Measurements from ENCODE around the gene ECSIT.
A peak's percentile ranks its signal among the peaks of the same experiment; 100 is the strongest.

Gene ECSIT

DNA sequence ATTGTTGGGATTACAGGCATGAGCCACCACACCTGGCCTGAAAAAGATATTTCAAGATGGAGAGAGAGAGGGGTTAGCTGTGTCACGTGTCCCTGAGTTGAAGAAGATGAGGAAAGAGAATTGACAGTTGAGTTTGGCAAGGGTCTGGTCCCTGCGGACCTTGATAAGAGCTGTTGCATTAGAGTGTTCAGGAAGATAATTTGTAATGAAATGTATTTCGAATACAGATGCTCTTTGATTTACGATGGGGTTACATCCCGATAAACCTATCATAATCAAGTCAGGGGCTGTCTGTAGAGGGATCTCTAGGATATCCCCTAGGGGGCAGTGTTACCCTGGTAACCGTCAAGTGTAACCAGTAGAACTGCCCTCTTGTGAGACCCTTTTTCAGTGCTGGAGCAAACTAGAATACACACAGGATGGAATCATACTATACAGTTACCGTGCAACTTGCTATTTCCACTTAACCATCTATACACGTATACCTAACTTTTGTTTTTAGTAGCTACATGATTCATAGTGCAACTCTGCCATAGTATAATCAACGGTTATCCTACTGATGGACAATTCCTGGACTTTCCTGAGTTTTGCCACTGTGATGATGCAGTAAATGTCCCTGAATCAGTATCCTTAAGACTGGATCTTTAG lies 31.6 kb upstream of the ECSIT start:
- Mint-ChIP-seq H3K27ac (ENCODE audit: low read depth) (no peak overlapping the region), H3K4me3 (peak overlapping the region; percentile 94), H3K4me1 (peaks cover 39% of the 10 kb centered on the region), H3K36me3 (ENCODE audit: insufficient read depth) (peaks cover 10% of the 10 kb centered on the region), H3K9me3 (no peaks in the 10 kb centered on the region), H3K27me3 (no peaks in the 10 kb centered on the region)
- peak; percentile 25 for ATAC-seq (replicated peaks; ENCODE audit: extremely low read depth, poor library complexity, severe bottlenecking)
- DNase-seq (ENCODE audit: low spot score in 2 of 2): peak in 1 of 2 donors; percentile 40

DNA sequence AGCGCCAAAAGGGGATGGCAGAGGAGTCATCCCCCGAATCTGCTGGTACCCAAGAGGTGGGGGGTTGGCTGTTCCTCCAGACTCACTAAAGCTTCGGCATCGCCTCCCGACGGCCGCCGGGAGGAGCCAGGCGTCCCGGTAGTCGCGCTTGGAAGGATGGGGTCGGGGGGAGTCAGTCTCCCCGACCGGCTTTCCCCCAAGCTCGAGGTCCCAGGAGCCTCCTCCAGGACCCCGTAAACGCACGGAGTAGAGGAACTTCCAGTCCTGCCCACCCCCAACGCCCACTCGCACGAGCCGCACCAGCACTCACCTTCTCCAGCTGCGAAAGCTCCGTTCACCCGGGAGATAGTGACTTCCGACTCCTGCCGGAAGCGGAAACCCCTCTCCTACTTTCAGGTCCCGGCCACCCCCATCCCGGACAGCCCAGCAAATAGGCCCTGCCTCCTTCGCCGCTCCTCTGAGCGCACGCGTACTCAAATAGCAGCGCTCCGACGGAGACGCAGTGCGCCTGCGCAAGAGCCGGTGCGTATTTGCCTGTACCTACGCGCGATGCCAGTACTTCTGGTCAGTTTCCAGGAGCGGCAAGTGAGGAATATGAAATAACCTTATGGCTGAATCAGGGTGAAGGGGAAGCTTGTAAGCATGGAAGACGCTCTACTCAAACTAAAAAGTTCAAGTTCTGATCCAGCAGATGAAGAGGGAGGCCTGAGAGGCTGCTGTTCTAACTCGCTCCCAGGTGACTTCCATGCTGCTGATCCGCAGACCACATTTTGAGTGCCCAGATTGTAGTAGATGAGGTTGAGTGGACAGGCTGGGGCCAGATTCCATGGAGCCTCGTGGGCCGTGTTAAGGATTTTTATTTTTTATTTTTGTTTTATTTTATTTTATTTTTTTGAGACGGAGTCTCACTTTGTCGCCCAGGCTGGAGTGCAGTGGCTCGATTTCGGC lies 30.2 kb upstream of the ECSIT start, which contains the start of gene ELOF1:
Gene ELOF1, minus strand, starts transcription at position 350 of the 948 bp plus-strand sequence. CDS start 4,883 bp downstream, outside the sequence.
- Mint-ChIP-seq H3K27me3 (no peaks in the 10 kb centered on the region), H3K9me3 (no peaks in the 10 kb centered on the region), H3K4me3 (peak within 1 kb of the TSS; percentile 94), H3K36me3 (ENCODE audit: insufficient read depth) (peaks cover 11% of the 10 kb centered on the region), H3K27ac (ENCODE audit: low read depth) (peak within 1 kb of the TSS; percentile 93), H3K4me1 (peaks cover 44% of the 10 kb centered on the region)
- ATAC-seq (replicated peaks; ENCODE audit: extremely low read depth, poor library complexity, severe bottlenecking) (peak; percentile 95), DNase-seq (ENCODE audit: low spot score in 2 of 2) (peak; percentile 86 to 91)

DNA sequence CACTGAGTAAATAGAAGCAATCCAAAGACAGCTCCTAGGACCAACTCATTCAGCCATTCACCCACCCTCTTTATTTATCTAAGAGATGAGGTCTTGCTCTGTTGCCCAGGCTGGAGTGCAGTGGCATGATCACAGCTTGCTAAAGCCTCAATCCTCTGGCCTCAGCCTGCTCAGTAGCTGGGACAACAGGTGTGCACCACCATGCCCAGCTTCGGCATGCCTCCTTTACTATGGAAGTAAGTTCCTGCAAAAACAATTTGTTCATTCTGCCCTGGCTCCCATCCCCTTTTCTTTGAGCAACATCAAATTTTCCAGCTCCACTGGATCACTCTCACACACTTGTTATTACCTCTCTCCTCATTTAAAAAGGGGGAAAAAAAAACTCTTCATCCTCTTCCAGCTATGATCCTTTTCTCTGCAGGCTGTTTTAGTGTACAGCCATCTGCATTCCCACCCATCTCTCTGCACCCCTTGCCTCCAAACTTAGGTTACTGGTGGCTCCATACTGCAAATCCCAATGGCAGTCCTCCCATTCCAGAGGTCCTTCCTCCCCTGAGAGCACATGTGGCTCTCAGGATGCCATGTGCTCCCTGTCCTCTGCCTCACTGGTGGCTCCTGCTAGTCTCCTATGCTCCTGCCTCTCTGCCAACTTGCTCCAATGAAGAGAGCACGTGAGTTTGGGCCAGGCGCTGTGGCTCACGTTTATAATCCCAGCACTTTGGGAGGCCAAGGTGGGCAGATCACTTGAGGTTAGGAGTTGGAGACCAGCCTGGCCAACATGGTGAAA lies 27.9 kb upstream of the ECSIT start:
- ATAC-seq (replicated peaks; ENCODE audit: extremely low read depth, poor library complexity, severe bottlenecking) (no peak), DNase-seq (ENCODE audit: low spot score in 2 of 2) (no peak)
- Mint-ChIP-seq H3K36me3 (ENCODE audit: insufficient read depth) (peaks cover 19% of the 10 kb centered on the region), H3K4me1 (peaks cover 44% of the 10 kb centered on the region), H3K9me3 (no peaks in the 10 kb centered on the region), H3K27ac (ENCODE audit: low read depth) (peak overlapping the region; percentile 20), H3K27me3 (no peaks in the 10 kb centered on the region), H3K4me3 (peak overlapping the region; percentile 37)

DNA sequence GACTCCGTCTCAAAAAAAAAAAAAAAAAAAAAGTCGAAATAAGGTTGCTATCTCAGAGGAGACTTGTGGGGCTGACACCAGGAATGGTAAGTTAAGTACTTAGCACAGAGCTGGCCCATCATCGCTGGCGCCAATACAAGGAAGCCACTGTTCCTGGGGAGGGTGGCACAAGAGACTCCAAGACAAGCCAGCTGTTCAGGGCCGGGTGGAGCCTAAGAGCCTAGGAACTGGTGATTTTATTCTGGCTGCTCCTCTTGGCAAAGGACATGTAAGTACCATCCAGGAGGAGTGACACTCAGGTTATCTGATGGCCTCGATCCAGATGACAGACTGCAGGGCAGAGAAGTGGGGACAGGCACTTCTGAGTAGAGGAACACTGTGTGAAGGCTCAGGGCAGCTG lies 26.3 kb upstream of the ECSIT start:
- H3K4me1 Mint-ChIP-seq: peaks cover 38% of the 10 kb centered on the region
- peak overlapping the region; percentile 20 for H3K27ac Mint-ChIP-seq (ENCODE audit: low read depth)
- ATAC-seq (replicated peaks; ENCODE audit: extremely low read depth, poor library complexity, severe bottlenecking): no peak
- peak overlapping the region; percentile 6 for H3K4me3 Mint-ChIP-seq
- no peaks in the 10 kb centered on the region for H3K9me3 Mint-ChIP-seq
- H3K27me3 Mint-ChIP-seq: no peaks in the 10 kb centered on the region
- H3K36me3 Mint-ChIP-seq (ENCODE audit: insufficient read depth): peaks cover 22% of the 10 kb centered on the region
- DNase-seq (ENCODE audit: low spot score in 2 of 2): no peak

DNA sequence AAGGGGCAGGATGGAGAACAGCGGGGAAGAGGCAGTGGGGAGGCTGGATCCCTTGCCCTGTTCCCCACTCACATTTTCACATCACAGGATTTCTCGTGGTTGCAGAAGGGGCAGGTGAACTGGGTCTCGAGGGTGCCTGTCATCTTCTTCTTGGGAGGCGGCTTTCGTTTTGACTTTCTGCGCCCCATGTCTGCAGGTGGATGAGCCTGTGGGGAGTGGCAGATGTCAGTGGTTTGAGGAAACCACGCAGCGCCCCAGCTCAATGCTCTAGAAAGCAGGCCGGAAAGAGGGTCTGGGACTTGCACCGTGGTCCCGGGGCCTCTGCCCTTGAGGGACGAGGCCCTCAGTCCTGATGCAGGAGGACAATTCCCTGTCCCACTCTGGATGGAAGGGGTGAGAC lies 25.2 kb upstream of the ECSIT start:
- H3K27me3 Mint-ChIP-seq: no peaks in the 10 kb centered on the region
- H3K4me1 Mint-ChIP-seq: peaks cover 33% of the 10 kb centered on the region
- H3K9me3 Mint-ChIP-seq: no peaks in the 10 kb centered on the region
- ATAC-seq (replicated peaks; ENCODE audit: extremely low read depth, poor library complexity, severe bottlenecking) (no peak), DNase-seq (ENCODE audit: low spot score in 2 of 2) (no peak)
- no peak overlapping the region for H3K4me3 Mint-ChIP-seq
- H3K27ac Mint-ChIP-seq (ENCODE audit: low read depth): peak overlapping the region; percentile 55
- H3K36me3 Mint-ChIP-seq (ENCODE audit: insufficient read depth): peaks cover 16% of the 10 kb centered on the region

DNA sequence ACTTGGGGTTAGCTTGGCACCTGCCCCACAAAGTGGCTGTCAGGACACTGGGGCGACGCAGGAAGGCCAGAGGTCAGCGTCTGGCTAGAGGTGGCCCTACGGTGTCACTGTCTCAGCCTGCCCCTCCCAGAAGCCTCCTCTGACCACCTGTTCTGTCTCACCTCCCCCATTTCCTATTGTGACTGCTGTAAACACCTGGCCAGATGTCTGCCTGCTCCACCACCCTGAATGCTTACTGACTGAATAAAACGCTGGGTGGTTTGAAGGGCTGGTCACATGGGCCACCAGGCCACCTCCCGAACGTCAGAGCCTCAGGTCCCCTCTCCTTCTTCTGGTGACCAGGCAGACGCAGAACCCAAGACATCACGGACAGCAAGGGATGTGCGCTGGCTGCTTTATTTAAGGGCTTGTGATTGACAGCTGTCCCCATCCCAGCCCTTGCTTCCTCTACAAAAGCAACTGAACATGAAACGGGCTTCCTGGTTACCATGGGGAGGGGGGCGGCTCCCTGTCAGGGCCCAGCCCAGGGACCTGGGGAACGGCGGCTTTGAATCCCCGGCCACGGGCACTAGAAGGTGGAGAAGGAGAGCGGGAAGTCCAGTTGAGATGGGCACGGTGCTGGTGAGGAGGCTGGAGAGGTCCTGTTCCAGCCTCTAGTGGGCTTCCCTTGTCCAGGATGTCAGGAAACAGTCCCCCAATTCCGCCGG lies 23.9 kb upstream of the ECSIT start:
- peaks cover 12% of the 10 kb centered on the region for H3K36me3 Mint-ChIP-seq (ENCODE audit: insufficient read depth)
- H3K4me1 Mint-ChIP-seq: peaks cover 21% of the 10 kb centered on the region
- H3K9me3 Mint-ChIP-seq: no peaks in the 10 kb centered on the region
- no peaks in the 10 kb centered on the region for H3K27me3 Mint-ChIP-seq
- ATAC-seq (replicated peaks; ENCODE audit: extremely low read depth, poor library complexity, severe bottlenecking) (no peak), DNase-seq (ENCODE audit: low spot score in 2 of 2) (no peak)
- no peak overlapping the region for H3K4me3 Mint-ChIP-seq
- H3K27ac Mint-ChIP-seq (ENCODE audit: low read depth): no peak overlapping the region

DNA sequence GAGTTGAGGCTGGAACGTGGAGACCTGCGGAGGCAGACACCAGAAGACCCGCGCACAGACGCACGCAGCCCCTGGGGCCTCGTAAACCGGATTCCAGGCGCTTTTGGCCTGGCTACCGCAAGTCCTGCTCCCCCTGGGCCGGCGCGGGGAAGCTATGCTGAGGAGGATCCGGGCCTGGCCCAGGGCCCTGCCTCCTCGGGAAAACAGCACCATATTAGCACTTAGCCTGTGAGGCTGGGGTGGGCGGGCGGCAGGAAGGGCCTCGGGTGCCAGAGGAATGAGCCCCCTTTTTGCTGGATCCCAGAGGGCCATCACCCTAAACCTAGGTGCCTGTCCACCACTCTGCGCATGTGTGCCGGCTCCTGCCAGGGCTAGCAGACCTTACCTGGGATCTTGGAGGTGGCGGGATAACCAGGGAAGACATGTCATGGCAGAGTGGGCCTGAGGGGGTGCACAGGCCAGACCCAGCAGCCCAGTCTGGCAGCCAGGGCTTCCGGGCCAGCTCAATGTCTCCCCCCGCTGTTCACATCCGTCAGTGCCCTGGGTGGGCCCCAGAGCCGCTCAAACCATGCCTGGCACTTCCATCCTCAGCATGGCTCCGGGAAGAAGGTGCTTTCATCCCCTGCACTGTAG lies 22.8 kb upstream of the ECSIT start:
- ATAC-seq (replicated peaks; ENCODE audit: extremely low read depth, poor library complexity, severe bottlenecking) (no peak), DNase-seq (ENCODE audit: low spot score in 2 of 2) (no peak)
- peaks cover 13% of the 10 kb centered on the region for H3K4me1 Mint-ChIP-seq
- no peak overlapping the region for H3K4me3 Mint-ChIP-seq
- peaks cover 12% of the 10 kb centered on the region for H3K36me3 Mint-ChIP-seq (ENCODE audit: insufficient read depth)
- H3K27ac Mint-ChIP-seq (ENCODE audit: low read depth): no peak overlapping the region
- no peaks in the 10 kb centered on the region for H3K9me3 Mint-ChIP-seq
- H3K27me3 Mint-ChIP-seq: no peaks in the 10 kb centered on the region

DNA sequence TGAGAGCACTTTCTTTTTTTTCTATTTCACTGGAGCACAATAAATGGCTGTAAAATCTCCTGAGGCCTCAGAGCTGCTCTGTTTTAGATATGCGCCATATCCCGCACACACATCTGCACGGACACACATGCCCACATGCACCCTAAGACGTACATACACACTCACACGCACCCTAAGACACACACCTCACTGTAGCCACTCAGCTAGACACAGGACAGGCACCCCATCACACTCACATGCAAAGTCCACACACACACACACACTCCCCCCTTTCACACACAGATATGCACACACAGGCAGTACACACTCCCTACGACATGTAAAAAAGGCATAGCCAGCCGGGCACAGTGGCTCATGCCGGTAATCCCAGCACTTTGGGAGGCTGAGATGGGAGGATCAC lies 21.3 kb upstream of the ECSIT start:
- H3K36me3 Mint-ChIP-seq (ENCODE audit: insufficient read depth): peaks cover 12% of the 10 kb centered on the region
- DNase-seq (ENCODE audit: low spot score in 2 of 2) (no peak), ATAC-seq (replicated peaks; ENCODE audit: extremely low read depth, poor library complexity, severe bottlenecking) (no peak)
- H3K27ac Mint-ChIP-seq (ENCODE audit: low read depth): no peak overlapping the region
- H3K9me3 Mint-ChIP-seq: no peaks in the 10 kb centered on the region
- H3K27me3 Mint-ChIP-seq: no peaks in the 10 kb centered on the region
- no peak overlapping the region for H3K4me3 Mint-ChIP-seq
- peaks cover 2% of the 10 kb centered on the region for H3K4me1 Mint-ChIP-seq

DNA sequence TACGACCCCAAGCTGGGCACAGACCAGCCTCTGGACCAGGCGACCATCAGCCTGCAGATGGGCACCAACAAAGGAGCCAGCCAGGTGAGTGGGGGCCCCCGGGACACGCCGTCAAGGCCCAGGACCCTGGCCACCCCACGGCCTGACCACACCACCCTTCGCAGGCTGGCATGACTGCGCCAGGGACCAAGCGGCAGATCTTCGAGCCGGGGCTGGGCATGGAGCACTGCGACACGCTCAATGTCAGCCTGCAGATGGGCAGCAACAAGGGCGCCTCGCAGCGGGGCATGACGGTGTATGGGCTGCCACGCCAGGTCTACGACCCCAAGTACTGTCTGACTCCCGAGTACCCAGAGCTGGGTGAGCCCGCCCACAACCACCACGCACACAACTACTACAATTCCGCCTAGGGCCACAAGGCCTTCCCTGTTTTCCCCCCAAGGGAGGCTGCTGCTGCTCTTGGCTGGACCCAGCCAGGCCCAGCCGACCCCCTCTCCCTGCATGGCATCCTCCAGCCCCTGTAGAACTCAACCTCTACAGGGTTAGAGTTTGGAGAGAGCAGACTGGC lies 20.5 kb upstream of the ECSIT start:
- H3K27ac Mint-ChIP-seq (ENCODE audit: low read depth): no peak overlapping the region
- DNase-seq (ENCODE audit: low spot score in 2 of 2) (no peak), ATAC-seq (replicated peaks; ENCODE audit: extremely low read depth, poor library complexity, severe bottlenecking) (no peak)
- no peaks in the 10 kb centered on the region for H3K9me3 Mint-ChIP-seq
- no peaks in the 10 kb centered on the region for H3K4me1 Mint-ChIP-seq
- H3K4me3 Mint-ChIP-seq: no peak overlapping the region
- peaks cover 12% of the 10 kb centered on the region for H3K36me3 Mint-ChIP-seq (ENCODE audit: insufficient read depth)
- H3K27me3 Mint-ChIP-seq: no peaks in the 10 kb centered on the region

DNA sequence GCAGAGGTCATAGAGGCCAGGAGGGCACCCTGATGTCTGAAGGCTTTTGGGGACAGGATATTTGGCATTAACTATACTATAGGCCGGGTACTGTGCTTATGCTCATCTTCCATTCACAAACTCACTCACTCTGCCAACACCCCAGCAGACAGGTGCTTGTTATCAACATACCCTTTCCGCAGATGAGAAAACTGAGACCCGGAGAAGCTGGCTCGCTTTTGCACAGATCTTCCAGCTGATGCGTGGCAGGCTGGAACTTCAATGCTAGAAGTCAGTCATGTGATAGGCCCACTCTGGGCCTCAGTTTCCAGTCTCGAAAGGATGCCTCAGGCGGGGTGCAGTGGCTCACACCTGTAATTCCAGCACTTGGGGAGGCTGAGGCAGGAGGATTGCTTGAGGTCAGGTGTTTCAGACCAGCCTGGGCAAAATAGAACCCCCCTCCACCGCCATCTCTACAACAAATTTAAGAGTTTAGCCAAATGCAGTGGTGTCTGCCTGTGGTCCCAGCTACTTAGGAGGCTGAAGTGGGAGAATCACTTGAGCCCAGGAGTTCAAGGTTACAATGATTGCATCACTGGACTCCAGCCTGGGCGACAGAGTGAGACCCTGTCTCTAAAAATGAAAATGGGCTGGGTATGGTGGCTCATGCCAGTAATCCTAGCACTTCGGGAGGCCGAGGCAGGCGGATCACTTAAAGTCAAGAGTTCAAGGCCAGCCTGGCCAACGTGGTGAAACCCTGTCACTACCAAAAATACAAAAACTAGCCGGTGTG lies 19.2 kb upstream of the ECSIT start:
- ATAC-seq (replicated peaks; ENCODE audit: extremely low read depth, poor library complexity, severe bottlenecking) (no peak), DNase-seq (ENCODE audit: low spot score in 2 of 2) (no peak)
- H3K4me3 Mint-ChIP-seq: no peak overlapping the region
- H3K36me3 Mint-ChIP-seq (ENCODE audit: insufficient read depth): peaks cover 8% of the 10 kb centered on the region
- H3K9me3 Mint-ChIP-seq: no peaks in the 10 kb centered on the region
- H3K27me3 Mint-ChIP-seq: peaks cover 9% of the 10 kb centered on the region
- no peaks in the 10 kb centered on the region for H3K4me1 Mint-ChIP-seq
- H3K27ac Mint-ChIP-seq (ENCODE audit: low read depth): no peak overlapping the region

DNA sequence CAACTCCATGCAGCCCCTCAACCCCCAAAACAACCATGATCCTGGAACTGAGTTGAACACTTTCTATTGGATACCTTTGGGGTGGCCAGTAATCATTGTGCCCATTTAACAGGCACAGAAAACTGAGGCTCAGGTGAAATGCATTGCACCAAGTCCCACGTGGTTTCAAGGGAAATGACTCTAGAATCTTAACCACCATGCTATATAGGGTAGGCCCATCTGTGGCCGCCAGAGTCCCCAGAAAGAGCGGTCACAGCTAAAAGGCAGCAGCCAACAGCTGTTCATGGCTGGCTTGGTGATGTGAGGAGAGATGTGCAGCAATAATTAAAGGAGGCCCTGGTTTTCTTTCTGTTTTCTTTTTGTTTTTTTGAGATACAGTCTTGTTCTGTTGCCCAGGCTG lies 12.3 kb upstream of the ECSIT start:
- no peaks in the 10 kb centered on the region for H3K4me1 Mint-ChIP-seq
- H3K27me3 Mint-ChIP-seq: peaks cover 33% of the 10 kb centered on the region
- H3K27ac Mint-ChIP-seq (ENCODE audit: low read depth): no peak overlapping the region
- H3K36me3 Mint-ChIP-seq (ENCODE audit: insufficient read depth): no peaks in the 10 kb centered on the region
- ATAC-seq (replicated peaks; ENCODE audit: extremely low read depth, poor library complexity, severe bottlenecking) (no peak), DNase-seq (ENCODE audit: low spot score in 2 of 2) (no peak)
- no peak overlapping the region for H3K4me3 Mint-ChIP-seq
- H3K9me3 Mint-ChIP-seq: no peaks in the 10 kb centered on the region

Measured in central memory CD8-positive, alpha-beta T cell (primary cell).